ENCODE data around the gene FSD2.

FSD2 gene, protein sequence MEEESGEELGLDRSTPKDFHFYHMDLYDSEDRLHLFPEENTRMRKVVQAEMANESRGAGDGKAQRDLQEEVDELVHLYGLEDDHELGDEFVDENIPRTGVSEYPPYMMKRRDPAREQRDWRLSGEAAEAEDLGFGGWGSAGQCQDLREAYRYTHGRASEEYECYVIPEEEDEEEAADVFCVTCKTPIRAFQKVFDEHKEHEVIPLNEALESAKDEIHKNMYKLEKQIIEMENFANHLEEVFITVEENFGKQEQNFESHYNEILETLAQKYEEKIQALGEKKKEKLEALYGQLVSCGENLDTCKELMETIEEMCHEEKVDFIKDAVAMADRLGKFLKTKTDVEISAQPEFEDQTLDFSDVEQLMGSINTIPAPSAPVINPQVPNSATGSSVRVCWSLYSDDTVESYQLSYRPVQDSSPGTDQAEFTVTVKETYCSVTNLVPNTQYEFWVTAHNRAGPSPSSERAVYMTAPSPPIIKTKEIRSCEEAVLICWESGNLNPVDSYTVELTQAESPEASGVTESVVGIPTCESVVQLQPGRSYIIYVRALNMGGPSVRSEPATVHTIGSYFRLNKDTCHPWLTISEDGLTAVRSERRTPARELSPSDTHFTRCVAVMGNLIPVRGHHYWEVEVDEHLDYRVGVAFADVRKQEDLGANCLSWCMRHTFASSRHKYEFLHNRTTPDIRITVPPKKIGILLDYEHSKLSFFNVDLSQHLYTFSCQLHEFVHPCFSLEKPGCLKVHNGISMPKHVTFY

DNA sequence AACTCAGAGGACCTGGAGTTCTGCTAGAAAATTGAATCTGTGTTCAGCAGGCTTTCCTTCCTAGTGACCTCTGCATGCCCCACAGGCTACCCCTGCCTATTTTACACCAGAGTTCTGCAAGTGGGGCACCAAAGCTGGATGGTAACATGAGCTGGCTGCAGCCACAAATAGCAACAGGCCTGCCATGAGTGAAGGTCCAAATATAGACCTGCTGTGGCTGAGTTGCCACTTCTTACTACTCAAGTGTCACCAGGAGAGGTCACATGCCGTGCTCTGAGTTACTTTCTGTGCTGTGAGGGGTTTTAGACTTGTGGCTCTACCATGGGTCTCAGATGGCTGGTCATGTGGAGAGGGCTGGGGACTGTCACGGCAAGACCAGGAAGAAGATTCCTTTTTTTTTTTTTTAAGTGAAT is at the start of gene FSD2:
Gene FSD2 (minus strand): TSS at position 76 of the 413 bp plus-strand sequence. CDS start 18,679 bp downstream, outside the sequence.
- DNase-seq: no peak

DNA sequence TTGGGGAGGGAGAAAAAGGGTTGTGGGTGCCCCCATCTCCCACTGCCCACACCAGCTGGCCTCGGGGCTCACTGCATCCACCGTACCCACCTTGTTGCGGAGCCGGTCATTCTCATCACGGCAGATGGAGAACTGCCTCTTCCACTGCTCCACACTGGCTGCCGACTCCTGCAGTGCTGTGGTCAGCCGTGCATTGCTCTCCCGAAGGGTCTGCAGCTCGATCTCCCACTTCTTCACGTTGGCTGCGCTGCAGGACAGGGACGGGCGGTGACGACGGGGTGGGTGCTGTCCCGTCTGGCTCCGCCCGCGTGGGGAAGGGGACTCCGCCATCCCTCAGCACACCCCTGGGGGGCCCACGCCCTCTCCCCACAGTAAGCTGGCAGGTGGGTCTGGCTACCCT is 48.7 kb upstream of the FSD2 start:
- DNase-seq: no peak

DNA sequence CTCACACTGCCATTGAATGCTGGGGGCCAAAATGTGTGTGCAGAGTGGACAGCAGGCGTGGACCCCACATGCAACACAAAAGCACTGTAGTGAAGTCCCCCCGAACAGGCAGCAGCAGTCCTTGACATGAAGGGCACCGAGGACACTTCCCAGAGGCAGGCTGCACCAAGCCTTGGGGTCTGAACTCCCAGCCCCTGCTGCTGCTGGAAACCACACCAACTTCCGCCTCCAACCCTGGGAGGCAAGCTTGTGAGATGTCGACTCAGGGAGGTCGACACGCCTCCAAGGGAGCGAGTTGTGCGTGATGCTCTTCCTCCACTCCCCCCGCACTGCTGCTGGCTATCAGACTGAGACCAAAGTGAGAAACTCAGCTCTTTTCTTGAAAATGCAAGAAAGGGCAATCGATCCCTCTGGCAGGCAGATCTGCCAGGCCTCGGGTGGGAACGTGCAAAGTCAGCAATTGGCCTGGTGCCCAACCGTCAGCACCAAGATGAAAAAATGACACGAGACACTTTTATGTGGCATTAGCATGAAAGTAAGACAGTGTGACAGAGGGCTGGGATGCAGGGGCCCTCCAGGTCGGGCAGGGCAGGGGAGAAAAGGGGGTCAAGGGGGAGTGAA is 47.2 kb upstream of the FSD2 start:
- no peak for DNase-seq

DNA sequence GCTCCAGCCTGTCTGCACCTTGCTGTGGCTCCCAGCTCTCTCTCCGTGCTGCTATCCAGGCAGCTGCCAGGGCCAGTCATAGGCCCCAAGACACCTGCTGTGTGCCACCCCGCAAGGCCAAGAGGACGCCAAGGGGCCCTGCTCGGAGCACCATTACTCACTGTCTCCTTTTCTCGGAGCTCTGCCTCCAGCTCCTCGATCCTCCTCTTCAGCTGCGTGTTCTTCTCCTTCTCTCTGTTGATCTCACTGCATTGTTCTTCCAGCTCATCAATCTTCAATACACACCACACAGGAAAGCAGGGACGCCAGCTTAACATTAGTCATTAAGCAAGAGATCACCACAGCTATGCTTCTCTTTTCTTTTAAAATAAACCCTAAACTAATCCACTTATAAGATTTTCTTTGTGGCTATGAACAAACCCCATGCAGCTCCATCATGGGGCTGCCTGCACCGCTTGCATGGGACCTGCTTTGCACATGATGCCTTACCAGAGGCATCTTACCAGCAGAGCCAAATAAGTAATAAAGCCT is 46.2 kb upstream of the FSD2 start:
- no peak for DNase-seq

DNA sequence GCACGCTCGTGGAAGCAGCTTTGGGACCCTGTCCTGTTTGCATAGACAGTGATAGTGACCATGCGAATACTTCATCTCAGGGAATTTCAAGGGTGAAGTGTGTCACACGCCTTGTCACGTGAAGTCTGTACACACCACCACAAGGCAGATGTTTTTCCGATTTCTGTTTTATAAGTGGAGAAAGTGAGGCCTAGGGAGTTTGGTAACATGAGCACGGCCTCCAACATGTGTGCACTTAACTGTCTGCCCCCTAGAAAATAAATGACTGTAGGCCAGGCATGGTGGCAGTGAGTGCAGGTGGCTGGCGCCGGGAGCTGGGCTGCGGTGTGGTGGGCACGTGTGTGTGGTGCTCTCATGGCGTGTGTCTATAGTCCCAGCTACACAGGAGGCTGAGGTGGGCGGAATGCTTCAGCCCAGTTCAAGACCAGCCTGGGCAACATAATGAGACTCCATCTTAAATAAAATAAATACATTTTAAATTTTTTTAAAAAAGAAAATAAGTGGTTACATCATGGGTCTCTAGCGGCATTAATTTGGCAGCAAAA is 45.5 kb upstream of the FSD2 start:
- DNase-seq: no peak

DNA sequence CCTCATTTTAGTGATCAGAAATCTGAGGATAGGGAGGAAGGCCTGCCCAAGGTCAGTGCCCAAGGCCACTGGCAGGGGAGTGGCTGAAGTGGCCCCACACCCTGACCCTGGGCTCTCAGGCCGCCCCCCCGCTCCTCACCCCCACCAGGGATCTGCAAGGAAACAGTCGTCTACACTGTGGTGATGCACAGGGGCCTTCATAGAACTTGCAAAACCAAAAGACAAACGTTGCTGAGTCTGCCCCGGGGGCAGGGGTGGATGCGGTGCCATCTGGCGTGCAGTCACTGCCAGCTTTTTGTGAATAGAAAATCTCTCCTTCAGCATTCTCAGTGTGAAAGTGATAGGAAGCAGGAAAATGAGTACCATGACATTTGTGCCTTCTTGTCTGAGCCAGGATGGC is 44.9 kb upstream of the FSD2 start:
- no peak for DNase-seq

DNA sequence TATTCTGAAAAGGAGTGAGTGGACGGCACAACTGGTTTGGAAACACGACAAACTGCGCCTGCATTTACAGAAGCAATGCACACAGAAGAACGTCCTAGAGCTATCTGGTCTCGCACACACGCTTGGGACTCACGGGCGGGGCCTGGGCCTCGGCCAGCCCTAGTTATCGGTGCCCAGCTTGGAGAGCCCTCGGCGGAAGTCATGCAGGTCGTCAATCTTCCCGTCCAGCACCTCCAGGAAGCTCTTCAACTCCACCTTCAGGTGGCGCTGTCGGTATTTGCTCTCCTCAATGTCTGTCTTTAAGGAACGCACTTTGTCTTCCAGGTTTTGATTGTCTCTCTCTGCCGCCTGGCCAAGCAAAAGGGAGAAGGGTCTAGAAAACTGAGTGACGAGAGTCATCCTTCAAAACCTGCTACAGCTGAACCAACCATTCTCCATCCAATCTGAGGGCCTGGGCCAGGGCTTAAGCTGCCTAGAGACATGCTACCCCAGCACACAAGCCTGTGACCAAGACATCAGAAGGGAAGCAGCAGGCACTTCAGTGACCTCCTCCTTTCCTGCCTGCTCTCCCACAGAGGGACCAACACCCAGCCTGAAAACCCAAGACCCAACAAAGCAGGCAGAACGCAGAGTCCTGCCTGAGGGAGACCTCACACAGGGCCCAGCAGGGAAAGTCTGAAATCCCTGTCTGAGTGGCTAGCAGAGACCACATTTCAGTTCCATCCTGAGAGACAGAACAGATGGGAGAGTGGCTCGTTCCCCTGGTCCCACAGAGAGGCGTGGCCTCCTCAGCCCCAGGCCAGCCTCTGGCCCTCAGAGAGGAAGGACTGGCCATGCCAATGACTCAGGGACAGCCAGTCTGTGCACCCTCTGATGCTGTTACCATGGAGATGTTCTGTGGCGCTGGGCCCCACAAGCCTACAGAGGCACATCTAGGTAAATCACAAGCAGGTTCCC is 44.0 kb upstream of the FSD2 start:
- peak; percentile 69 for DNase-seq

DNA sequence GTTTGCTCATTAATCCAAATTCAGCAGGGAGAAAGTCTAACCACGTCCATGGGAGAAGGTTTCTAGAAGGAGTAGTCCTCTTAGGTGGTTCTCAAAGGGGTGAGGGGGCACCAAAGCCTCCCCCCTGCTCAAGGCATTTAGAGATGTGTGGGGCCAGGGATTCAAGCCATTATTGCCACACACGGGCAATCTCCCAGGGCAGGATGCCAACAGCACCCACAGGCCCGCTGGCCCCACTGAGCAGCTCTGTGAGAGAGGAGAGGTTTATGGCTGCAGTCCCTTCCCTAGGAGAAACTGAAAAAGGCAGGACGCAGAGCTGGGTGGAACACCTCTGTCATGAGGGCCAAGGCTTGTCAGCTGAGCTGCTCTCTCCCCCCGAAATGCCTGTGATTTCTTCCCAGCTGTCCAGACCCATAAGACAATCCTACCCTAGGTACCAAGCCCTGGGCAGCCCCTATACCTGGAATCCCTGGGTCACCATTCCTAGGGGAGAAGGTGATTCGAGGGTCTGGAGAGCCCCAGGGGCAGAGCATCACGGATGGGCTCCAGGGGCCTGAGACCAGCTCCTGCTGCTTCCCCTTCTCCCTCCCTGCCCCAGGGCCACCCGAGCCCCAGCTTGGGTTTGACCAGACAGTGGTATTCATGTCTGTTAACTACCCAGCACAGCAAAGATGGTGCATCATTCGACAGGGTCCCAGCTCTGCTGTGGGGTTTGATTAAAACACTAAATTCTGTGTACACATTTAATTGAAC is 42.5 kb upstream of the FSD2 start:
- DNase-seq: no peak

DNA sequence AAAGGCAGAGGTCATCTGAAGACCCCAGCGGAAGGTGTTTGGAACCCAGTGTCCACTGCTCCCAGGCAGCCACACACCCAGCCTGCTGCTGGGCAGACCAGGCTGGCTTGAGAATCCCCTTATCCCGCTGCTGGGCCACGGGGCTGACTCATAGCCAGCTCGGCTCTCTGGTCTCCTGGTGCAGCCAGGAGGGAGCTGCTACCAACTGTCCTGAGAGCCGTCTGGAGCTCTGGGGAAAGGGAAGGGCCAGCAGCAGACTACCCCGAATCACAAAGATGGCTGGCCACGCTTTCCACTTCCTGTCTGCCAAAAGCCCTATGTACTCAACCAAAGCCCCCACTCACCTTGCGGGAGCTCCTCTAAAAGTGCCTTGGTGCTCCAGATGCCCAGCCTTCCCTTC is 41.8 kb upstream of the FSD2 start:
- DNase-seq: no peak

DNA sequence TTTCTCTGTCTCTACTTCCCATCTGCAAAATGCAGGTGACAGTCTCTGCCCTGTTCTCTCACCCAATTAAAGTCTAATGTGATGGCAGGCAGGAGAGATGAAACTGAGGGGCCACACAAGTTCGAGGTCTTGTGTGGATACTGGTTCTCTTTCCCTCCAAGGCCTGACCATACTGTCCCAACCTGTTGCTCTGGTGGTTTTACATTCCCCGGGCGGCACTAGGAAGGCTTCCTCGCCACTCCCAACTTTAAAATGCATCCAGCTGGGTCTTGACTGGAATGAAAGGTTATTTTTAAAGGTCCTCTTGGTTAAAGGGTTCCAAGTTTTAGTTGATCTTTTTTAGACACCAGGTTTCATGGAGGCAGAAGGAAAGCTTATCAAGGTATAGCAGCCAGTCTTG is 40.8 kb upstream of the FSD2 start:
- no peak for DNase-seq

DNA sequence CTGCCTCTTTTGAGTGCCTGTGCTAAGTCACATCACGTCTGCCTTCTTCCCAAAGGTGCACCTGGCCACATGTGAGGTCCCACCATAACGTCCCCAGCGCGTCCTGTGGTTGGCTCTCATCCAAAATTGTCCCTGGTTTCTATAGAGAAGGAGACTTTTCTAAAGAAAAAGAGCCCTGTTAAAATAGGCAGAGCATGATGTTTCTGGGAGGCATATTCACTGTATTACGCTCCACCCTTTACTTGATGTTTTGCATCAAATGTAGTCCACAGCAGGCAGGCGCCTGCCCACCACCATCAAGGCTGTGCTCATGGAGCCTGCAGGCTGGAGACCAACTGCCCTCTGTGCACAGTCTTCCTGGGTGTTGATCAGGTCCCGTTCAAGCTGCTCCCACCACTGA is 39.8 kb upstream of the FSD2 start:
- no peak for DNase-seq

DNA sequence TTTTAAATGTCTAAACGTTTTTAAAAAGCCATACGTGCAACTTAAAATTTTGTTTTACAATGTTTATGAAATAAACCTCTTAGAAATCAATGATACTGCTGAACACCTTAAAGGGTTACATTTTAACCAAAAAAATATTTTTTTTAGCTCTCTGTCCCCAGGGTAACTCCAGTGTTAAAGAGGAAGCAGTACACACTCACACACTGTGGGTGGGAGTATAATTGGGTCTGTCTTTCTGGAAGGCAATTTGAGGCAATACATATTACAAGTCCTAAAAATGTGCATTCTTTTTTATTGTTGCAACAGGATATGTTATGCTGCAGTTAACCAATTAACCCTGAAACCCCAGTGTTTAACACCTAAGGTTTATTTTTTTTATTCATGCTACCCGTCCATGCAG is 37.7 kb upstream of the FSD2 start:
- no peak for DNase-seq

DNA sequence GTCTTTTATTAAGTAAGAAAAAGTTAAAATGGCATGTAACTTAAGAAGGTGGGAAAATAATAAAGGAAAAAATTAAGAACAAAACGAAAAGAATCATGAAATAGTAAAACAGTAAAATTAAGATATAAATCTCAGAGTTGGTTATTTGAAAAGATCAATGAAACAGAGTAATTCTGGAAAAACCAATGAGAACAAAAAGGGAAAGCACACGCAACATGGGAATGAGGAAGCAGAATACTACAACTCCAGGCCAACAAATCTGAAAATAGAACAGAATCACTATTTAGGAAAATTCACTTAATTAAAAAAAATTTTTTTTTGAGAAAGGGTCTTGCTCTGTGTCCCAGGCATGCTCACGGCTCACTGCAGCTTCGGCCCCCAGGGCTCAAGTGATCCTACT is 34.3 kb upstream of the FSD2 start:
- DNase-seq: no peak

DNA sequence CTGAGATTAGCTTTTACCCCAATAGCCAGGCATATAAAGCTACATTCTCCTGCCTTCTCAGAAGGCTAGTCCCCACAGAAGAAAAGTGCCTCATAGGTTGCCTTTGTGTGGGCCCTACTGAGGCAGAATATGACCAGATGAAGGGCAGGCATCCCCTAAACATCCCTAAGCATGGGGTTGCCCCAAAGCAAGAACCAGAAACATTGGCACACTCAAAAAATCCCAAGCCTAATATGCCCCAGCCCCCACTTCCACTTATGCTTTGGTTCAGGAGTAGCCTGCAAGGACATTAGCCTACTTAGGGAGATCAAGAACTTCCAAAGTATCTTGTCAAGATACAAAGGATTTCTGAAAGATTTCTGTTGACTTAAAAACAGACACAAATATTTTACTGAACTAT is 33.3 kb upstream of the FSD2 start:
- no peak for DNase-seq

DNA sequence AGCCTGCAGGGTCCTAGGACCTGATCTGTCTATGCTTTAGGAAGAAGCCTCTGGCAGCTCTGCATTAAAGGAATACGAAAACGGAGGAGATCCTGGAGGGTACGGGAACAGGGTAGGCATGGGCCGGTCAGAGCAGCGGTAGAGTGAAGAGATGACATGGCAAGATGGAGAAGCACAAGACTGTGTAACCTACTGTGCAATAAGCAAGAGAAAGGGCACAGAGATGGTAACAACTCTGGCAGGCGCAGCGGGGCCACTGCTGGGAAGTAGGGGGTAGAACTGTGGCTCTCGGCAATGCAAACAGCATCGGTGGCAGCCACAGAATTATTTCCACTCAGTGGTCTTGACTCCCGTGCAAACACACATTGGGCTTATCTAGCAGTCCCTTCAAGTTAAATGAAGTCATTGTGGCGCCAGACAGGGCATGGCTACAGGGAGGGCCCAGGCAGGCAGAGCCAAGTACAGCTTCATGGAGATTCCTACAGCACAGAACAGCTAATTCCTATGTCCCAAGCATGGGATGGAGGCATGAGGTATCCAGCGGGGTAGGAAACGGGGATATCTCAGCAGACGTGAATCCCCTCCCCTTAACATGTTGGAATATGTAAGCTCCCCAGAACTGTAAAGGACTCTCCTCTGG is 32.3 kb upstream of the FSD2 start:
- no peak for DNase-seq

DNA sequence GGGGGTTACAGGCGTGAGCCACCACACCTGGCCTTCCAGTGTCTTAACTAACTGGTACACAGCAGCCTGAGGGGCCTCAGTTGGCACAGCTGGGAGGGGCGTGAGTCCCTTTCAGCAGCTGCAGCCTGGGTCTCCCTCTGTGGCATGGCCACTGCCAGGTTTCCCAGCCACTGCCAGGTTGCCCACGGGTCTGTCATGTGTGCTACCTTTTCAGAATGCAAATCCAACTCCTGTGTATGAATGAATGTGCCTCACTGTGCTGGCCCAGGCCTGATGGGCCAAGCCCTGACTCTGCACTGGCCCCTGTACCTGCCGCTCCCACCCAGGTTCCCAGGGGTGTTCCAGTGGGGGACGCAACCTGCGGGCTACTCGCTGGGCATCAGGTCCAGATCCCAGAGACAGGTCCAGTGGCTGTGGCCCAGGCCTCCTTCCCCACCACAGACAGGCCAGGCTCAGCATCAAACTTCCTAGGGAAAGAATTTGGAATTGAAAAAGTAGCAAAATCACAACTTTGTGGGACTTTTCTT is 29.6 kb upstream of the FSD2 start:
- no peak for DNase-seq

DNA sequence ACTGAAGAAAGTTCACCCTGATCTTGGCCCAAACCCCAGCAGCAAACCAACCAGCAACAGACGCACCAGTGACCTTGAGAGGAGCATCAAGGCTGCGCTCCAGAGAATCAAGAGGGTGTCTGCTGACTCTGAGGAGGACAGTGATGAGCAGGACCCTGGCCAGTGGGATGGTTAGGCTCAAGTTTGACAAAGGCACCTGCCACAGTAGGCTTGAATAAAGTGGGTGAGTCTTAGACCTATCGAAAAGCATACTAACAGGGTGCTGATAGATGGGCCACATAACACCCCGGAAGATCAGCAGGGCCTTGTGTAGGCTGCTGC is 27.5 kb upstream of the FSD2 start:
- DNase-seq: no peak

DNA sequence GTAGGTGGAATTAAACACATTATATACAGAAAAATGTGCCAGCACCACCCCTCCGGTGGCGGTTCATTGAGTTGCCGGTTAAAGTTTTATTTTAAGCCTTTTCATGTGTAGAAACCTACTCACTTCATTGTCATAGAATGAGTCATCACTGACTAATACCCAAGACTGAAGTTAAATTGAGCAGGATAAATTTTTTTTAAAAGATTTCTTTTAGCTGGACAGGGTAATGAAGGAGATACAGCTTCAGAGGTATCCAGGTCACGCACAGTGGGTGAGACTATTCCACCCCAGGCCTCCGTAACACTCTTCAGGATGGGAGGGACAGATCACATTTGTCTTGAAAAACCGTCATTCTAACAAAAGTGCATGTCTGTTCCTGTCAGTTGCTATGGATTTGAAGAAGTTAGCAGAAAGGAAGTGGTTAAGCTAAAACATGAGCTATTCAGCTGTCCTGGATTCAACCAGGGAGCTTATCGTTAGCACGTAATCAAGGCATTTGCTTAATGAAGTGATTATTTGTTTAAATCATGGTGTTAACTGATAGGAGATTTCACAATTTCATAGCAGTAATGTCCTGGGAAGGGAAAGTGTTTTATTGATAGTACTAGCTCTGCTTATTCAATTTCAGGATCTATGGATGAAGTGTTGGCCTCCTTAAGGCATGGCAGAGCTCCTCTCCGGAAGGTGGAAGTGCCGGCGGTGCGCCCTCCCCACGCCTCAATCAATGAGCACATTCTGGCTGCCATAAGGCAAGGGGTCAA is 26.9 kb upstream of the FSD2 start:
- peak; percentile 66 for DNase-seq

DNA sequence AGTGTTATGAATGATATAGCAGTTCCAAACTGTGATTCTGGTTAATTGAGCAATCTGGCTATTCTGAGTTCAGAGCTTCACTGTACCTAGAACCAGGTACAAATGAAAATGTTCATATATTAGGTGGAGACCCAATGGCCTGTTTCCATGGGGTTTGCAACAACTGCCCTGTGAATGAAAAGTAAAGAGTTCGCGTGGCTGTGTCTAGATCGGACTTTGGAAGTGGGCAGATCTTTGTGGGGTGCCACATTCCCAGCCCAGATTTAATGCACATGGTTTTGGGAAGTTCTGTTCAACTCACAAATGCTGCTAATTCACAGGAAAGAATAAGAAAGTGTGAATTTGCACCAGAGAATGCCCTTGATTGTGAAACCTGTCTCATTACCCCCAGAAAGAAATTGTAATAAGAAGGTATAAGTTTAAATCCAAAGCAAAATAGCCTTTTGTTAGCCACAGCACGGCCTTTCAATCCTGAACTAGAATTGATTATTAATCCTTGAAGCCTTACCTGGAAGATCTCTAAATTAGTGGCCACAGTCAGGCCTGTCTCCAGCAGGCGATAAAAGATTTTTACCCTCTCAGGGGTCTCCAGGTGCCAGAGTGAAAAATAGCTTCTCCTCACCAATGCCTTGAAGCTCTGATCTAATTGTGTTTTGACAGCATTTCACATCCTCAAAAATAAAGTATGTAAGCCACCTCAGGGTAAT is 26.2 kb upstream of the FSD2 start:
- no peak for DNase-seq

All from stimulated activated CD4-positive, alpha-beta T cell treated with anti-CD3 and anti-CD28 coated beads, Interleukin-15, amount 100 ng/mL, for 24 hours (primary cell).